ENCODE data around the gene AGPAT4. TPM values are rescaled to one million over a fixed set of nuclear protein-coding genes. Genes with fewer than 3 reads are reported as not detected.

Gene AGPAT4
- total and polyA plus RNA-seq, 4 donors = 3.7 to 32.8 (median 9.7) TPM

DNA sequence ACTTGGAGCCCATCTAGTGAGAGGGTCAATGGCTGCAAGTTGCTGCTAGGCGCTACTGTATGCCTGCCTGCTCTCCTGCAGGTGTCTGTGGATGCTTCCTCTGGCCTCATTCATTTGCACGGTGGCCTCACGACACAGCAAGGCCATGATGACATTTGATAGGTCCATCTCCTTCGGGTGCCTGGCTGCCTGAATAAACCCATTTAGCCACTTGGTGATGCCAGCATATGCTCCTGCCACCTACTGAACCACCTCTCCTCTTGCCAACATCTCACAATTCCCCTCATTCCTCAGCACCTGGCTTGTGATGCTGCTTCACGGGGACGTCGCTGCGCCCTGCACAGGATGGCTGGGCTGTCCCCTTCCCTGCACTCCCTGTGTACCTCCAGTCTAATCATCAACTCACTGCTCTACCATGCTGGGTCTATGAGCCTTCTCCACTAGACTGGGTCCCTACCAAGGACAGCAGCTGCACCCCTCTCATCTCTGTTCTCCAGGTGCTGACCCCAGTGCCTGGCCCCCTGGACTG, 51.1 kb downstream of the AGPAT4 start:
- TF ChIP-seq, protein P1, sequence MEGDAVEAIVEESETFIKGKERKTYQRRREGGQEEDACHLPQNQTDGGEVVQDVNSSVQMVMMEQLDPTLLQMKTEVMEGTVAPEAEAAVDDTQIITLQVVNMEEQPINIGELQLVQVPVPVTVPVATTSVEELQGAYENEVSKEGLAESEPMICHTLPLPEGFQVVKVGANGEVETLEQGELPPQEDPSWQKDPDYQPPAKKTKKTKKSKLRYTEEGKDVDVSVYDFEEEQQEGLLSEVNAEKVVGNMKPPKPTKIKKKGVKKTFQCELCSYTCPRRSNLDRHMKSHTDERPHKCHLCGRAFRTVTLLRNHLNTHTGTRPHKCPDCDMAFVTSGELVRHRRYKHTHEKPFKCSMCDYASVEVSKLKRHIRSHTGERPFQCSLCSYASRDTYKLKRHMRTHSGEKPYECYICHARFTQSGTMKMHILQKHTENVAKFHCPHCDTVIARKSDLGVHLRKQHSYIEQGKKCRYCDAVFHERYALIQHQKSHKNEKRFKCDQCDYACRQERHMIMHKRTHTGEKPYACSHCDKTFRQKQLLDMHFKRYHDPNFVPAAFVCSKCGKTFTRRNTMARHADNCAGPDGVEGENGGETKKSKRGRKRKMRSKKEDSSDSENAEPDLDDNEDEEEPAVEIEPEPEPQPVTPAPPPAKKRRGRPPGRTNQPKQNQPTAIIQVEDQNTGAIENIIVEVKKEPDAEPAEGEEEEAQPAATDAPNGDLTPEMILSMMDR (IDR thresholded peaks at IDR 0.05; ENCODE audit: control extremely low read depth, extremely low read depth) = no peak
- no peak overlapping the region for H3K9ac ChIP-seq (ENCODE audit: insufficient read depth in 1 of 2, low read length in 2 of 2)
- H3K4me3 ChIP-seq = no peak overlapping the region
- H3K4me1 ChIP-seq (ENCODE audit: control insufficient read depth in 5 of 5, insufficient read depth in 5 of 5, low read length in 5 of 5) = peaks cover 0 to 10% (median 3%) of the 10 kb centered on the region in 5 donors
- H3K27me3 ChIP-seq (ENCODE audit: control insufficient read depth in 3 of 3, insufficient read depth in 3 of 3, low read length in 2 of 3) = no peaks in the 10 kb centered on the region
- no peaks in the 10 kb centered on the region for H3K36me3 ChIP-seq (ENCODE audit: control insufficient read depth in 4 of 4, insufficient read depth in 4 of 4, low read length in 4 of 4)
- ATAC-seq (ENCODE audit: insufficient read depth, low FRiP score) (no peak), DNase-seq (no peak)
- H3K9me3 ChIP-seq (ENCODE audit: control insufficient read depth in 4 of 4, insufficient read depth in 3 of 4, low read length in 3 of 4) = no peaks in the 10 kb centered on the region
- WGBS, 2 donors = 94 to 97% methylated on average over 8 of the region's 8 CpGs
- H3K27ac ChIP-seq (ENCODE audit: low read depth in 1 of 2, low read length in 1 of 2) = no peak overlapping the region

- H3K4me3 ChIP-seq = no peak overlapping the region
- TF ChIP-seq, protein P1 (IDR thresholded peaks at IDR 0.05; ENCODE audit: control extremely low read depth, extremely low read depth) = no peak
- no peak overlapping the region for H3K9ac ChIP-seq (ENCODE audit: insufficient read depth in 1 of 2, low read length in 2 of 2)
- no peak overlapping the region for H3K27ac ChIP-seq (ENCODE audit: low read depth in 1 of 2, low read length in 1 of 2)
- H3K36me3 ChIP-seq (ENCODE audit: control insufficient read depth in 4 of 4, insufficient read depth in 4 of 4, low read length in 4 of 4) = peaks cover 0 to 8% (median 3%) of the 10 kb centered on the region in 4 donors
- 71 to 89% methylated on average over 6 of the region's 6 CpGs for WGBS, 2 donors
- no peaks in the 10 kb centered on the region for H3K9me3 ChIP-seq (ENCODE audit: control insufficient read depth in 4 of 4, insufficient read depth in 3 of 4, low read length in 3 of 4)
- peaks cover 0 to 2% (median 0%) of the 10 kb centered on the region in 5 donors for H3K4me1 ChIP-seq (ENCODE audit: control insufficient read depth in 5 of 5, insufficient read depth in 5 of 5, low read length in 5 of 5)
- ATAC-seq (ENCODE audit: insufficient read depth, low FRiP score) (no peak), DNase-seq (no peak)
- no peaks in the 10 kb centered on the region for H3K27me3 ChIP-seq (ENCODE audit: control insufficient read depth in 3 of 3, insufficient read depth in 3 of 3, low read length in 2 of 3)
These were observed 53.5 kb downstream of the AGPAT4 start for GRCh38 chr6:161220346-161220745.

DNA sequence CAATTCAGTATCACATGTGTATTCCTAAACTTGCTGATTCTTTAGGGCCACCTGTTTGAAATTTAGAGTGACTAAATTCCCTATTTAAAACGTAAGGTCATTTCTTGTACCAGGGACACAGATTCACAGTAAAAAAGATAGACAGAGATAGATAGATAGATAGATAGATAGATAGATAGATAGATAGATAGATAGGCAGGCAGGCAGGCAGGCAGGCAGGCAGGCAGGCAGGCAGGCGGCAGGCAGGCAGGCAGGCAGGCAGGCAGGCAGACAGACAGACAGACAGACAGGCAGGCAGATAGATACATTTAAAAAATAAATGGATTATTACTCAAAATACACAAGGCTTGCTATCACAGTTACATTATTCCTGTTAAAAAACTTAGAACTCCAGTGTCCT, 54.2 kb downstream of the AGPAT4 start:
- no peak overlapping the region for H3K27ac ChIP-seq (ENCODE audit: low read depth in 1 of 2, low read length in 1 of 2)
- H3K4me1 ChIP-seq (ENCODE audit: control insufficient read depth in 5 of 5, insufficient read depth in 5 of 5, low read length in 5 of 5) = peaks cover 0 to 2% (median 0%) of the 10 kb centered on the region in 5 donors
- ATAC-seq (ENCODE audit: insufficient read depth, low FRiP score) = no peak
- WGBS, 2 donors = 75 to 93% methylated on average over 2 of the region's 2 CpGs
- no peak for DNase-seq
- H3K36me3 ChIP-seq (ENCODE audit: control insufficient read depth in 4 of 4, insufficient read depth in 4 of 4, low read length in 4 of 4) = peaks cover 0 to 9% (median 3%) of the 10 kb centered on the region in 4 donors
- H3K9ac ChIP-seq (ENCODE audit: insufficient read depth in 1 of 2, low read length in 2 of 2) = no peak overlapping the region
- H3K4me3 ChIP-seq = no peak overlapping the region
- H3K27me3 ChIP-seq (ENCODE audit: control insufficient read depth in 3 of 3, insufficient read depth in 3 of 3, low read length in 2 of 3) = no peaks in the 10 kb centered on the region
- TF ChIP-seq, protein P1 (IDR thresholded peaks at IDR 0.05; ENCODE audit: control extremely low read depth, extremely low read depth) = no peak
- peaks cover 0 to 2% (median 0%) of the 10 kb centered on the region in 4 donors for H3K9me3 ChIP-seq (ENCODE audit: control insufficient read depth in 4 of 4, insufficient read depth in 3 of 4, low read length in 3 of 4)

- ATAC-seq (ENCODE audit: insufficient read depth, low FRiP score) (no peak), DNase-seq (no peak)
- 93 to 95% methylated on average over 5 of the region's 5 CpGs for WGBS, 2 donors
- H3K27me3 ChIP-seq (ENCODE audit: control insufficient read depth in 3 of 3, insufficient read depth in 3 of 3, low read length in 2 of 3) = no peaks in the 10 kb centered on the region
- no peak overlapping the region for H3K4me3 ChIP-seq
- peaks cover 0 to 9% (median 3%) of the 10 kb centered on the region in 4 donors for H3K36me3 ChIP-seq (ENCODE audit: control insufficient read depth in 4 of 4, insufficient read depth in 4 of 4, low read length in 4 of 4)
- no peak overlapping the region for H3K9ac ChIP-seq (ENCODE audit: insufficient read depth in 1 of 2, low read length in 2 of 2)
- peaks cover 0 to 2% (median 0%) of the 10 kb centered on the region in 4 donors for H3K9me3 ChIP-seq (ENCODE audit: control insufficient read depth in 4 of 4, insufficient read depth in 3 of 4, low read length in 3 of 4)
- TF ChIP-seq, protein P1 (IDR thresholded peaks at IDR 0.05; ENCODE audit: control extremely low read depth, extremely low read depth) = no peak
- H3K27ac ChIP-seq (ENCODE audit: low read depth in 1 of 2, low read length in 1 of 2) = no peak overlapping the region
- peaks cover 0 to 2% (median 0%) of the 10 kb centered on the region in 5 donors for H3K4me1 ChIP-seq (ENCODE audit: control insufficient read depth in 5 of 5, insufficient read depth in 5 of 5, low read length in 5 of 5)
These were observed 55.6 kb downstream of the AGPAT4 start for GRCh38 chr6:161218222-161218621.

Measured in lung (tissue), 12 donors.